Skin epidermis (tissue), 12 donors: ENCODE results near the gene TMF1.
A peak's percentile ranks its signal among the peaks of the same experiment; 100 is the strongest.

Experiments used
- H3K27ac ChIP-seq, 21 experiments: fragments of 200-600 bp; sonication (generic) in 11 of 21; one replicate each; pipeline ENCODE4 v1.5.0; 2020; ENCODE audit warnings: mild to moderate bottlenecking in 3 of 21, inconsistent platforms in 2 of 21, moderate library complexity in 2 of 21
- H3K4me3 ChIP-seq, 7 experiments: fragments of 200-600 bp; sonication (generic) in 2 of 7; one replicate each; pipeline ENCODE4 v1.5.0; 2020; ENCODE audit warnings: inconsistent platforms in 2 of 7, mild to moderate bottlenecking in 2 of 7, moderate library complexity in 1 of 7

The TMF1 gene

GRCh38 chr3:69082805-69083204 lies 30.7 kb upstream of the TMF1 start:
- Histone ChIP-seq H3K4me3 (no peak overlapping the region), H3K27ac (peak overlapping the region in 20 of 21 experiments; percentile 18 to 99 (median 94))

GRCh38 chr3:69082361-69082760 lies 30.2 kb upstream of the TMF1 start:
- Histone ChIP-seq H3K4me3 (no peak overlapping the region), H3K27ac (peak overlapping the region in 20 of 21 experiments; percentile 10 to 99 (median 94))

- peak overlapping the region in 20 of 21 experiments; percentile 10 to 99 (median 94) for H3K27ac ChIP-seq
- H3K4me3 ChIP-seq: no peak overlapping the region
Observed at GRCh38 chr3:69081583-69082262, 29.6 kb upstream of the TMF1 start.

- H3K27ac ChIP-seq: peak within 1 kb of the TSS; percentile 77 to 99 (median 95)
- peak within 1 kb of the TSS; percentile 62 to 98 (median 92) for H3K4me3 ChIP-seq
Observed at GRCh38 chr3:69080233-69080920, 28.2 kb upstream of the TMF1 start, which contains the start of gene UBA3. Gene UBA3, minus strand, starts transcription at chr3:69080365. Its CDS starts 12 bp downstream, at chr3:69080353.

GRCh38 chr3:69079269-69080159 lies 27.4 kb upstream of the TMF1 start:
- Histone ChIP-seq H3K4me3 (peak overlapping the region; percentile 62 to 98 (median 92)), H3K27ac (peak overlapping the region; percentile 77 to 99 (median 95))

- Histone ChIP-seq H3K4me3 (no peak overlapping the region), H3K27ac (no peak overlapping the region)
Observed at GRCh38 chr3:69072928-69073327, 20.8 kb upstream of the TMF1 start.

- peak overlapping the region in 1 of 21 experiments; percentile 51 for H3K27ac ChIP-seq
- no peak overlapping the region for H3K4me3 ChIP-seq
Observed at GRCh38 chr3:69066121-69066520, 14.0 kb upstream of the TMF1 start.

- Histone ChIP-seq H3K27ac (peak overlapping the region in 3 of 21 experiments; percentile 27 to 51 (median 32)), H3K4me3 (no peak overlapping the region)
Observed at GRCh38 chr3:69065318-69065964, 13.3 kb upstream of the TMF1 start.

GRCh38 chr3:69063636-69064035 lies 11.5 kb upstream of the TMF1 start:
- H3K4me3 ChIP-seq: no peak overlapping the region
- H3K27ac ChIP-seq: peak overlapping the region in 1 of 21 experiments; percentile 51

GRCh38 chr3:69059688-69060087 lies 7.6 kb upstream of the TMF1 start:
- Histone ChIP-seq H3K4me3 (no peak overlapping the region), H3K27ac (peak overlapping the region in 1 of 21 experiments; percentile 84)

- Histone ChIP-seq H3K4me3 (no peak overlapping the region), H3K27ac (peak overlapping the region in 10 of 21 experiments; percentile 3 to 84 (median 45))
Observed at GRCh38 chr3:69058947-69059224, 6.8 kb upstream of the TMF1 start.

- peak overlapping the region in 10 of 21 experiments; percentile 3 to 84 (median 45) for H3K27ac ChIP-seq
- H3K4me3 ChIP-seq: no peak overlapping the region
Observed at GRCh38 chr3:69058180-69058946, 6.2 kb upstream of the TMF1 start.

- peak overlapping the region; percentile 61 to 87 (median 76) for H3K4me3 ChIP-seq
- peak overlapping the region in 20 of 21 experiments; percentile 80 to 98 (median 94) for H3K27ac ChIP-seq
Observed at GRCh38 chr3:69052472-69052898, 352 bp upstream of the TMF1 start.

- no peak overlapping the region for H3K27ac ChIP-seq
- no peak overlapping the region for H3K4me3 ChIP-seq
Observed at GRCh38 chr3:69048990-69049389, 3.1 kb downstream of the TMF1 start.

GRCh38 chr3:69044608-69045007 lies 7.5 kb downstream of the TMF1 start:
- Histone ChIP-seq H3K27ac (no peak overlapping the region), H3K4me3 (no peak overlapping the region)

- no peak overlapping the region for H3K27ac ChIP-seq
Observed at GRCh38 chr3:69033470-69033869, 18.7 kb downstream of the TMF1 start.

GRCh38 chr3:69032737-69033136 lies 19.4 kb downstream of the TMF1 start:
- H3K27ac ChIP-seq: no peak overlapping the region
- no peak overlapping the region for H3K4me3 ChIP-seq

More at GRCh38 chr3:69033470-69033869, 18.7 kb downstream of the TMF1 start:
- H3K4me3 ChIP-seq: no peak overlapping the region

- H3K4me3 ChIP-seq: no peak overlapping the region
- H3K27ac ChIP-seq: no peak overlapping the region
Observed at GRCh38 chr3:69032142-69032541, 20.0 kb downstream of the TMF1 start.

- no peak overlapping the region for H3K4me3 ChIP-seq
- no peak overlapping the region for H3K27ac ChIP-seq
Observed at GRCh38 chr3:69031635-69032034, 20.5 kb downstream of the TMF1 start.
